CD1c-positive myeloid dendritic cell (primary cell): ENCODE measurements around the gene ZFAND3.

Experiments
- DNase-seq: peaks from one replicate; pipeline ENCODE4 v3.0.0-alpha.2; 2016; ENCODE audit errors: extremely low spot score

ZFAND3 gene

GRCh38 chr6:37894585-37894984 is 75.1 kb downstream of the ZFAND3 start:
- no peak for DNase-seq

- DNase-seq, result no peak
Measured at GRCh38 chr6:37897321-37897720, 77.8 kb downstream of the ZFAND3 start.

- no peak for DNase-seq
Measured at GRCh38 chr6:37897818-37898515, 78.4 kb downstream of the ZFAND3 start.

GRCh38 chr6:37903351-37904340 is 84.1 kb downstream of the ZFAND3 start:
- no peak for DNase-seq

GRCh38 chr6:37904590-37904989 is 85.1 kb downstream of the ZFAND3 start:
- no peak for DNase-seq

GRCh38 chr6:37906121-37906520 is 86.6 kb downstream of the ZFAND3 start:
- no peak for DNase-seq

- DNase-seq, result no peak
Measured at GRCh38 chr6:37910998-37911397, 91.5 kb downstream of the ZFAND3 start.

- no peak for DNase-seq
Measured at GRCh38 chr6:37913210-37913609, 93.7 kb downstream of the ZFAND3 start.

- no peak for DNase-seq
Measured at GRCh38 chr6:37915463-37915862, 95.9 kb downstream of the ZFAND3 start.

- no peak for DNase-seq
Measured at GRCh38 chr6:37916149-37916548, 96.6 kb downstream of the ZFAND3 start.

GRCh38 chr6:37916675-37917074 is 97.1 kb downstream of the ZFAND3 start:
- no peak for DNase-seq

- no peak for DNase-seq
Measured at GRCh38 chr6:37917566-37917965, 98.0 kb downstream of the ZFAND3 start.

- DNase-seq, result no peak
Measured at GRCh38 chr6:37919417-37920157, 100.1 kb downstream of the ZFAND3 start.

GRCh38 chr6:37920667-37921066 is 101.1 kb downstream of the ZFAND3 start:
- no peak for DNase-seq

- DNase-seq, result no peak
Measured at GRCh38 chr6:37922563-37922962, 103.0 kb downstream of the ZFAND3 start.

- no peak for DNase-seq
Measured at GRCh38 chr6:37923514-37923913, 104.0 kb downstream of the ZFAND3 start.

- no peak for DNase-seq
Measured at GRCh38 chr6:37926661-37927060, 107.1 kb downstream of the ZFAND3 start.

- DNase-seq, result no peak
Measured at GRCh38 chr6:37928217-37928616, 108.7 kb downstream of the ZFAND3 start.

- DNase-seq, result no peak
Measured at GRCh38 chr6:37930288-37930971, 110.9 kb downstream of the ZFAND3 start.

- DNase-seq, result no peak
Measured at GRCh38 chr6:37931066-37931465, 111.5 kb downstream of the ZFAND3 start.

GRCh38 chr6:37934276-37934675 is 114.7 kb downstream of the ZFAND3 start:
- no peak for DNase-seq

- no peak for DNase-seq
Measured at GRCh38 chr6:37936150-37936549, 116.6 kb downstream of the ZFAND3 start.
